NCI-H2081 (cell line): Measurements from ENCODE around the gene SPINK1.
"Not testable (repeated sequence)": the region's sequence is repeated elsewhere in the genome, so short reads cannot be mapped to it uniquely, and the experiment has no call there.

Experiments
- DNase-seq, 2 experiments: peaks; one replicate each; lab custom pipeline; 2025; lab: John Stamatoyannopoulos, UW

SPINK1 gene

GRCh38 chr5:147831465-147831864, at the start of gene SPINK1:
SPINK1 (minus strand) TSS chr5:147831671; CDS start chr5:147831577, 94 bp downstream.
- no peak for DNase-seq

DNA sequence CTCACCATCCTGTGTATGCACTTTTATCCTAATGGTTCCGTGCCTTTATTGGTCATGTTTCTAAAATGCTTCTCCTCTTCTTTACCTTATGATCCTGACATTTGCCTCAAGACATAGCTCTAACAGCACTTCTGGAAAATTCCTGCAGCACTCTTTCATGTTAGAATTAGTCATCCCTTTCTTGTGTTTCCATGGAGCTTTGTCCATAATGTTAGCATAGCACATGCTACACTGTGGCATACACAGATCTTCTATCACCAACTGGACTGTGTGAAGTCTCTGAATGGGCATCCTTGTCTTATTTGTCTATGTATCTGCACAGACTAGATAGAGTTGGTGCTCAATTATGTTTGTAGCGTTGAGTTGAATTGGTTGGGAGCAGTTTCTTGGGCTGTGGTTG, 49.0 kb upstream of the SPINK1 start:
- no peak for DNase-seq

DNA sequence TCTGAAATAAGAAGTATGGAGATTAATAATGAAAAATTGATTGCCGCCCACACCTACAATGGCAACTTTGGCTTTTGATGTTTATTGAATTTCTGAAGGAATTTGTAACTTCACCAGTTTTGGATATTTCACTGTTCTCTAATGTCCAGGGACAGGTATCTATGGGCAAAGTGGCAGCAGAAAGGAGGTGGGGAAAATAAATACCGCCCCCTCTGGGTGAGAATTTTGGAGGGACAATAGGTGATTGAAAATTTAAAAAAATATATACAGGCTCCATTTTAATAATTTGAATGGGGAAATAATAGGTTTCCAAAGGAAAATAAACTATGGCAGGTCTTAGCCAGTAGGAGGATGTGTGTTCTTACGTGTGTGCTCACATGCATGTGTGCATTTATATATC, 48.3 kb upstream of the SPINK1 start:
- DNase-seq = no peak

- no peak for DNase-seq
Measured at GRCh38 chr5:147878066-147878759, 46.7 kb upstream of the SPINK1 start, which contains the start of gene SCGB3A2. SCGB3A2 (plus strand) TSS chr5:147878711; CDS start chr5:147878804, 93 bp downstream.

- DNase-seq = no peak
Measured at GRCh38 chr5:147876626-147877025, 45.2 kb upstream of the SPINK1 start.

DNA sequence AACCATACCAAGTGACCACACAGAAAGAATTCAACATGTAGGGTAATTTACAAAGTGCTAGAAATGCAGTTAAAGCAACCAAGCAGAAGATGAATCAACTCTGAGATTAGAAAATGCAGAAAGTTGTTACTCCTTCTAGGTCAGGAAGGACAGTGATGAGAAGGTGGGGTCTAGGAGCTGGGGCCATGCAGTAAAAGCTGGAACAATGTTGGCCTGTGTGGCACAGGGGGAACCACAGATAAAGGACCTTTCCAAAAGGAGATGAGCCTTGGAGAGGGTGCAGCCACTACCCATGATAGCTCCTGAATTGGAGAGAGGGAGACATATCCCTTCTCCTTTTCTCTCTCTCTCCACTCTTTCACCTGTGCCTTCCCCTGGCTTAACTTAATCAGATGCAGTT, 44.7 kb upstream of the SPINK1 start:
- DNase-seq = no peak

DNA sequence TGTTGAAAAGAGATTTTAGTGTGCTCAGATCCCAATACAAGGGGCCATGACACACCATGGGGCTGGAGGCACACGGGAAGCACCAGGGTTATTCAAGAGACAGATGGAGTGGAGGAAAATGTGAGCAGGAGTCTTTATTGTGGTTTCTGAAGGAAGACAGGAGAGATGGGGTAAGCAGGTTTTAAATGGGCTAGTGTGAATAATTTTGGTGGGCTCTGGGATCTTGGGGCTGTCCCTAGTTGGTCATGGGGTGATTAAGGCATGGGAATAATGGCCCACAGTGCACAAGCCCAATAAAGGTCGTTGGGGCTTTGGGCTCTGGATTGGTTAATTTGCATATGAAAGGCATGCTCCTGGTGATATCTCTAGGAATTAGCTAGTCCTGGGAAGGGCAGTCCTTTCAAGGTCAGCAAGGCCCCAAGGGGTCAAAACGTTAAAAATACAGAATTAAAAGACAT, 43.5 kb upstream of the SPINK1 start:
- no peak for DNase-seq

DNA sequence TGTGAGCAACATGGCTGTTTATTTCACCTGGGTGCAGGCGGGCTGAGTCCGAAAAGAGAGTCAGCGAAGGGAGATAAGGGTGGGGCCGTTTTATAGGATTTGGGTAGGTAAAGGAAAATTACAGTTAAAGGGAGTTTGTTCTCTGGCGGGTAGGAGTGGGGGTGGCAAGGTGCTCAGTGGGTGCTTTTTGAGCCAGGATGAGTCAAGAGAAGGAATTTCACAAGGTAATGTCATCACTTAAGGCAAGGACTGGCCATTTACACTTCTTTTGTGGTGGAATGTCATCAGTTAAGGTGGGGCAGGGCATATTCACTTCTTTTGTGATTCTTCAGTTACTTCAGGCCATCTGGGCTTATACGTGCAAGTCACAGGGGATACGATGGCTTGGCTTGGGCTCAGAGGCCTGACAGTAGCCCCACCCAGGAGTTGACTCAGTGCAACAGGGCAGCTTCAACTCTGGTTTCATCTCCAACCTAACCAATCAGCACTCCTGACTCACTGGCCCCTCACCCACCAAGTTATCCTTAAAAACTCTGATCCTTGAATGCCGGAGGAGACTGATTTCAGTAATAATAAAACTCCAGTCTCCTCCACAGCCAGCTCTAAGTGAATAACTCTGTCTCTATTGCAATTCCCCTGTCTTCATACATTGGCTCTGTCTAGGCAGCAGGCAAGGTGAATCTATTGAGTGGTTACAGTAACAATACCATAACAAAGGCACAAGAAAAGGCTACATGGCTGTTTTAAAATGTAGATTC, 42.8 kb upstream of the SPINK1 start:
- DNase-seq = not testable (repeated sequence)

DNA sequence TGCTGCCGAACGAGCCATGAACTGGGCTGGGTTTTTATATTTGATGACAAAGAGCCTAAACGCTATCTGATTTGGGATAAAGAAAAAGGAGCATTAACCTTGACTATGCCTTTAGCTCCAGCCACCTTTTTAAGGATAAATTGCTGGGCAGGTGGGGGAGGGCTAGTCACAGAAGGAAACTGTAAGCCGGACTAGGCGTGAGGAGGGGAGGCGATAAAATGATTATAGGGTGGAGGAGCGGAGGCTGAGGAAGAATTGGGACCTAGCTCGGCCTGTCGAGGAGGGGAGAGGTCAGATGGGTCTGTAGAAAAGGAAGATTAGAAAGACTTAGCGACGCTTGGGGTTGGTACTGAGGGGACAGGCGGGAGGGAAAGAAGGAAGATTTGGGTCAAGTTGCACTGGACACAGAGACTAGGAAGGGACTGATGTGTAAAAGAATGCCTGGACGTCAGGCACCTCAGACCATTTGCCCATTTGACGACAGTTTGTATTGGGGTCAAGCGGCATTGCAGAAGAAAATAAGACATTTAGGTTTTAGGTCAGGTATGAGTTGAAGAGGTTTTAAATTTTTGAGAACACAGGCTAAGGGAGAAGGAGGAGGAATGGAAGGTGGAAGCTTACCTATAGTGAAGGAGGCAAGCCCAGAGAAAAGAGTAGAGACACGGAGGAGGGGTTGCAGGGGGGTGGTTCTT, 41.4 kb upstream of the SPINK1 start:
- not testable (repeated sequence) for DNase-seq

- DNase-seq = not testable (repeated sequence)
Measured at GRCh38 chr5:147871980-147872549, 40.6 kb upstream of the SPINK1 start.

DNA sequence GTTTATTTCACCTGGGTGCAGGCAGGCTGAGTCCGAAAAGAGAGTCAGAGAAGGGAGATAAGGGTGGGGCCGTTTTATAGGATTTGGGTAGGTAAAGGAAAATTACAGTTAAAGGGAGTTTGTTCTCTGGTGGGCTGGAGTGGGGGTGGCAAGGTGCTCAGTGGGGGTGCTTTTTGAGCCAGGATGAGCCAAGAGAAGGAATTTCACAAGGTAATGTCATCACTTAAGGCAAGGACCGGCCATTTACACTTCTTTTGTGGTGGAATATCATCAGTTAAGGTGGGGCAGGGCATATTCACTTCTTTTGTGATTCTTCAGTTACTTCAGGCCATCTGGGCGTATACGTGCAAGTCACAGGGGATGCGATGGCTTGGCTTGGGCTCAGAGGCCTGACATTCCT, 38.4 kb upstream of the SPINK1 start:
- not testable (repeated sequence) for DNase-seq

- no peak for DNase-seq
Measured at GRCh38 chr5:147869112-147869511, 37.6 kb upstream of the SPINK1 start.

GRCh38 chr5:147863454-147864158, 32.1 kb upstream of the SPINK1 start:
- no peak for DNase-seq

- DNase-seq = peak in 1 of 2 experiments; percentile 45
Measured at GRCh38 chr5:147860641-147861025, 29.2 kb upstream of the SPINK1 start.

DNA sequence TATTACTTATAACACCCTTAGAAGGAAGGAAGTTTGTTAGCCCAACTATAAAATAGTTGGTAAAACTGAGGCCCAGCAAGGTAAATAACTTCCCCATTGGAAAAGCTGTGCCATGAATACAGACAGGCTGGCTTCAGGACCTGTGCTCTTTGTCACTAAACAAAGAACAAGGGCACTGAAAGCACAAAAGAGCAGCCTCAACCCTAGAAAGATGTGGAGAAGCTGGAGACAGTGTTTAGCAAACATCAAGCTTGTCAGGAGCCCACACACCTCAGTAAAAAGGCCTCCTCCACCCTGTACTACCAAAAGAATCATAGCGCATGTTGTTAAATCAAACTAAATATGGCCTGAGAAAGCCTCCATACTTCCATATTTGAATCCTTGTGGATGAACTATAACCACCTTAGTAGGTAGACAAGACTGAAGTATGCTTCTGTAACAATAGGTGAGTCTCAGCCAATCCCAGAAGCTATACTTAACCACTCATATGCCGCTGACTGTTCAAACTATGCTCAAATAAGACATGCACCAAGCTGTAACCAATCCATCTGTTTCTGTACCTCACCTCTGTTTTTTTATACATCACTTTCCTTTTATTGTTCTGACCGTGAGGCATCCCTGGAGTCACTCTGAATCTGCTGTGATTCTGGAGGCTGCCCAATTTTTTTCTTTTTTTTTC, 28.6 kb upstream of the SPINK1 start:
- no peak for DNase-seq

DNA sequence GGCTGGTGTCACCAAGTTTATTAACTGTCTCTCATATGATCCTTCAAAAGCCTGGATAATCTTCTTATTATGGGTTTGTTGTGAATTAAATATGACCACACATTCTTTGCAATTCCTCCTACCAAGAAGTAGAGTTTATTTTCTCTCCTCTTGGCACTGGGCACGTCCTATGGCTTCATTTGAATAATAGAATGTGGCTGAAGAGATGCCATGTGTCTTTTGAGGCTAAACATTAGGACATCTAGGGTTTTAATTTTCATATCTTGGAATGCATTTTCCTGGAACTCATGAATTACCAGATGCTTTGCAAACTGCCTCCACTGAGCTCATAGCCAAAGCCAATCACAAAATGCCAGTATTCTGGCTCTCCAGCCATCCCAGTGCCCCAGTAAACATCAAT, 27.1 kb upstream of the SPINK1 start:
- DNase-seq = no peak

DNA sequence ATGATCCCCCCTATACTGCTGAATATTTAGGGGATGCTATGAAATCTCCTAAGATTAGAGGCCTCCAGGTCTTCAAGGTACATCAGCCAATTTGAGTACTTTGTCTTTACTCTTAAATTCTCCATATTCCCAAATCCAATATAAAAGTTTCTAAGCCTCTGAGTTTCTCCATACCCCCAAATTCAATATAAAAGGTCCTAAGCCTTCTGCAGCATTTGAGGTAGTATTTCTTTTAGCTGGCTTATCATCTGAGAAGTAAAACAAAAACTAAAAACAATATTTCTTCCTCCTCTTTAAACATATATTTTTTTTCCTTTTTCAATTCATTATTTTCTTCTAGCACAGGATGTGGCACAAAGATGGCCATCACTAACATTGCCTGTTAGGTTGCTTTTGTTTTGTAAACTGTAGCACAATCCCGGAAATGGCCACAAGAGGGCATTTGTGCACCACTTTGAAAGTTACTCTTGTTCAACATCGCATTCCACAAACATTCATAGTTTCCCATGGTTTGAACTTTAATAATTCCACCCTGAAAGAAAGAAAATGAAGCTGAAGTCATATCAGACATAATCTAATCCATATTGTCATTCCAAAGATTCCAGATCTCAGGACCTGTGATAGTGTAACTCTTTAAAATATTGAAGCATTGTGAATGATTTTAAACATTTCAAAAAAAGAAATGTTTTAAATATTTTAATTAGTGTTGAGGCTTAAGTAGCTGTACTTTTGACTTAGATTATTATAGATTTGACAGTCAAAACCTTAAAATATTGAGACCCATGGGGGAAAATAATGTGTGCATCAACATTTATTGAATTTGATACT, 26.0 kb upstream of the SPINK1 start:
- peak; percentile 11 to 43 for DNase-seq

DNA sequence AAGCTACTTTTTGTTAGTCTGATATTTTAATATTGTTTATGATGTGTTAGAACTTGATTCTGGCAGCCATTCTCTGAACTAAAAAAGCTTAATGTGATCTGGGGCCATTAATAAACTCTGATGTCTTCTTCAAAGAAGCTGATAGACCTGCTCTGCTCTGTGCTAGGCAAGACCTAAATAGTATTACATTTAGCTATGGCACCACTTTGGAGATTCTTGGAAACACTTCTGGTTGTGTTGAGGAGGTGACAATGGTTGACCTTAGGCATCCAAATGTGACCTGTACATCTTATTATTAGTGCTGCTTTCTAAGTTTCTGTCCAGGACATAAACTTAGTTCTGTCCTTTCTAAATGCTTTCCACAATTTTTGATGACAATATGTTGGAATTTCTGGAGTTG, 25.3 kb upstream of the SPINK1 start:
- no peak for DNase-seq

- DNase-seq = no peak
Measured at GRCh38 chr5:147855774-147856069, 24.3 kb upstream of the SPINK1 start.
